ENCODE measurements around the gene SLFNL1.

The SLFNL1 gene

GRCh38 chr1:41021526-41022308 lies at the start of gene SLFNL1:
Gene SLFNL1 (minus strand): TSS chr1:41021725. CDS start chr1:41020660, 1,065 bp downstream.
- no peak for DNase-seq

- no peak for DNase-seq
Measured at GRCh38 chr1:41056907-41057306, 35.4 kb upstream of the SLFNL1 start.

GRCh38 chr1:41053316-41053715 lies 31.8 kb upstream of the SLFNL1 start:
- no peak for DNase-seq

- no peak for DNase-seq
Measured at GRCh38 chr1:41051022-41051421, 29.5 kb upstream of the SLFNL1 start.

- DNase-seq, result no peak
Measured at GRCh38 chr1:41048540-41048939, 27.0 kb upstream of the SLFNL1 start.

- DNase-seq, result no peak
Measured at GRCh38 chr1:41046347-41046775, 24.8 kb upstream of the SLFNL1 start.

GRCh38 chr1:41045740-41046139 lies 24.2 kb upstream of the SLFNL1 start:
- DNase-seq, result no peak

- DNase-seq, result no peak
Measured at GRCh38 chr1:41044187-41044586, 22.7 kb upstream of the SLFNL1 start.

- no peak for DNase-seq
Measured at GRCh38 chr1:41041614-41042270, 20.2 kb upstream of the SLFNL1 start.

- DNase-seq, result no peak
Measured at GRCh38 chr1:41038110-41038509, 16.6 kb upstream of the SLFNL1 start.

GRCh38 chr1:41037116-41037903 lies 15.8 kb upstream of the SLFNL1 start:
- DNase-seq, result no peak

GRCh38 chr1:41033272-41033671 lies 11.7 kb upstream of the SLFNL1 start:
- no peak for DNase-seq

GRCh38 chr1:41032147-41032546 lies 10.6 kb upstream of the SLFNL1 start:
- DNase-seq, result no peak

- no peak for DNase-seq
Measured at GRCh38 chr1:41030872-41031616, 9.5 kb upstream of the SLFNL1 start.

- DNase-seq, result no peak
Measured at GRCh38 chr1:41028034-41028642, 6.6 kb upstream of the SLFNL1 start.

GRCh38 chr1:41025979-41026819 lies 4.7 kb upstream of the SLFNL1 start:
- DNase-seq, result no peak

- no peak for DNase-seq
Measured at GRCh38 chr1:41024953-41025352, 3.4 kb upstream of the SLFNL1 start.

GRCh38 chr1:41023279-41023990 lies 1.9 kb upstream of the SLFNL1 start:
- no peak for DNase-seq

- DNase-seq, result no peak
Measured at GRCh38 chr1:41022424-41022823, 899 bp upstream of the SLFNL1 start.

GRCh38 chr1:41020654-41021053 lies 871 bp downstream of the SLFNL1 start:
- no peak for DNase-seq

GRCh38 chr1:41020109-41020576 lies 1.4 kb downstream of the SLFNL1 start:
- no peak for DNase-seq
